ENCODE data around the gene ATP5ME. TPM values are rescaled to one million over a fixed set of nuclear protein-coding genes. Genes with fewer than 3 reads are reported as not detected.

ATP5ME gene
- total RNA-seq, 3 donors from 2014 or later = 227 to 249 (median 244) TPM

DNA sequence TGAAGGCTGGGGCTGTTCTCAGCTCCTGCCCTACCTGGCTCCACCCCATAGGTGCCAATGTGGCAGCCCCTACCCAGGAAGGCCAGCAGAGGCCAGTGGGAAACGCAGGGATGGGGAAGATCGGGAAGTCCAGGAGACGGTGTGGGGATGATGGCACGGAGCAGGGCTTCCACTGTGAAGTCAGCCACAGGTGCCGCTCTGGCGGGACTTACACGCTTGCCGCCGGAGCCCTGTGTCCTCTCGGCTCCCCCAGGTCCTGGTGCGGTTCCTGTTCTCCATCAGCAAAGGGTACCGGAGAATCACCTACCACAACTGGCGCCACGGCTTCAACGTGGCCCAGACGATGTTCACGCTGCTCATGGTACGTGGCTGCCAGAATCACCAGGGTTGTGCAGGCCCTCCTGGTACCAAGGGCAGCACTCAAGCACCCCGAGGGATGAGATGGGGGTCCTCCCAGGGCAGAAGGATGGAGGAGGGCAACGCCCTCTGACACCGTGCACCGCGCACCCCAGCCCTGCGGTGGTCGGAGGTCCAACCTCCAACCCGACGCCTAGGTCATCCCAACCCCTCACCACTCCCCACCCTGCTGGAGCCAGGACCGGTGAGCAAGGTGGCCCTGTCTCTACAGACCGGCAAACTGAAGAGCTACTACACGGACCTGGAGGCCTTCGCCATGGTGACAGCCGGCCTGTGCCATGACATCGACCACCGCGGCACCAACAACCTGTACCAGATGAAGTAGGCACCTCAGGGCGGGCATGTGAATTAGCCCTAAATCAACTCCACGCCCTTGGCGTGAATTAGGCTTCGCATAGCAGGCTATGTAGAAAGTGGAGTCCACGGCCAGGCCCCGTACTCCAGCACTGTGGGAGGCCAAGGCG lies 12.0 kb downstream of the ATP5ME start:
- peaks cover 18% of the 10 kb centered on the region for H3K4me1 Mint-ChIP-seq (ENCODE audit: low read depth)
- H3K36me3 Mint-ChIP-seq (ENCODE audit: insufficient read depth) = peaks cover 2% of the 10 kb centered on the region
- H3K27me3 Mint-ChIP-seq (ENCODE audit: low read depth) = no peaks in the 10 kb centered on the region
- no peaks in the 10 kb centered on the region for H3K9me3 Mint-ChIP-seq
- H3K4me3 Mint-ChIP-seq = peak overlapping the region; percentile 83
- DNase-seq = no peak
- ATAC-seq = no peak

DNA sequence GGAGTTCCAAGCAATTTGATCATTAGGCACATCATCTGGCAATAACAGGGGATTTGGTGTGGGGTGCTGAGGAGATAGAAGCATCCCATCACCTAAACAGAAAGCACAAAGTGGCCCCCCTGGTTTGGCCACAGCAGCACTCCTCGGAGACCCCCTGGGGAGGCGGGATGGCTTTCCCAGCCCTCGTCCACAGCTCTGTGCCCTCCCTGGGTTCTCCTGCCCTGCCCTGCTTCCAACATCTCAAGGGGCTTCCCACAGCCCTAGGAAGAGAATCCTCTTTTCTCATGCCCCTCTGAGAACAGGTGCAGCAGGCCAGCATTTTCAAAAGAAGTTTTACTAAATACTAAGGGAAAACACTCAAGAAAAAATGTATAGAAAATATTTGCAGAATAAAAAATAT lies 12.8 kb downstream of the ATP5ME start:
- no peak for DNase-seq
- no peaks in the 10 kb centered on the region for H3K27me3 Mint-ChIP-seq (ENCODE audit: low read depth)
- H3K36me3 Mint-ChIP-seq (ENCODE audit: insufficient read depth) = peaks cover 2% of the 10 kb centered on the region
- ATAC-seq = no peak
- H3K4me1 Mint-ChIP-seq (ENCODE audit: low read depth) = peaks cover 18% of the 10 kb centered on the region
- no peak overlapping the region for H3K4me3 Mint-ChIP-seq
- no peaks in the 10 kb centered on the region for H3K9me3 Mint-ChIP-seq

DNA sequence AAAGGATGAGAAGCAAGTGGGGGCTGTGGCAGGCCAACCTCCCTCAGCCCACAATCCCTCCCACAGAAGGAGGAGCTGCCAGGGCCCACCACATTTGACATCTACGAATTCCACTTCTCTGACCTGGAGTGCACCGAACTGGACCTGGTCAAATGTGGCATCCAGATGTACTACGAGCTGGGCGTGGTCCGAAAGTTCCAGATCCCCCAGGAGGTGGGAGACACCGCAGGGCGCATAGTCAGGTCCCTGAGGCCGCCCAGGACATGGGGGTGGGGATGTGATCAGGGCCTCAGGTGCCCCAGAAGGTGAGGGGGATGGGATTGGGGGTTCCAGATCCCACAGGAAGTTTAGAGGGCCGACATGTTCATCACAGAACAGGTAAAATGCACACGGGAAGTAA lies 13.7 kb downstream of the ATP5ME start:
- ATAC-seq = no peak
- Mint-ChIP-seq H3K36me3 (ENCODE audit: insufficient read depth) (peaks cover 2% of the 10 kb centered on the region), H3K27me3 (ENCODE audit: low read depth) (no peaks in the 10 kb centered on the region), H3K9me3 (no peaks in the 10 kb centered on the region), H3K4me1 (ENCODE audit: low read depth) (peaks cover 16% of the 10 kb centered on the region), H3K4me3 (peak overlapping the region; percentile 6)
- no peak for DNase-seq

DNA sequence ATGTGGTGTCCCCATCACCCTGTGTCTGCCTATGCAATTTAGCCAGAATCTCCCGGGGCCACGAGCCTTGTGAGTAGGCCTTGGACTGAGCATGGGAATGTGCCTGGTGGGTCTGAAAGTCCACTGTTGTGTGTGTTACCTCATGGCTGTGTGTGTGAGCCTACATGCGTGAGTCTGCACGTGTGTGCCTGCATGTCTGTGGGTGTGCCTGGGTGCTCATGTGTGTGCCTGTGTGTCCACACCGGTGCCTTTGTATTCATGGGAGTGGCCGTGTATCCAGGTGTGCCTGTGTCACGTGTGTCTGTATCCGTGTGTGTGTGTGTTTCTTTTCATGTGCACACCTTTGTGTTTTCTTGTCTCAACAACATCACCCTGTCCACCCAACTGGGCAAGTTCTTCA lies 14.2 kb downstream of the ATP5ME start:
- no peak overlapping the region for H3K4me3 Mint-ChIP-seq
- DNase-seq = no peak
- peaks cover 13% of the 10 kb centered on the region for H3K4me1 Mint-ChIP-seq (ENCODE audit: low read depth)
- H3K27me3 Mint-ChIP-seq (ENCODE audit: low read depth) = no peaks in the 10 kb centered on the region
- H3K9me3 Mint-ChIP-seq = no peaks in the 10 kb centered on the region
- H3K36me3 Mint-ChIP-seq (ENCODE audit: insufficient read depth) = peaks cover 2% of the 10 kb centered on the region
- no peak for ATAC-seq

DNA sequence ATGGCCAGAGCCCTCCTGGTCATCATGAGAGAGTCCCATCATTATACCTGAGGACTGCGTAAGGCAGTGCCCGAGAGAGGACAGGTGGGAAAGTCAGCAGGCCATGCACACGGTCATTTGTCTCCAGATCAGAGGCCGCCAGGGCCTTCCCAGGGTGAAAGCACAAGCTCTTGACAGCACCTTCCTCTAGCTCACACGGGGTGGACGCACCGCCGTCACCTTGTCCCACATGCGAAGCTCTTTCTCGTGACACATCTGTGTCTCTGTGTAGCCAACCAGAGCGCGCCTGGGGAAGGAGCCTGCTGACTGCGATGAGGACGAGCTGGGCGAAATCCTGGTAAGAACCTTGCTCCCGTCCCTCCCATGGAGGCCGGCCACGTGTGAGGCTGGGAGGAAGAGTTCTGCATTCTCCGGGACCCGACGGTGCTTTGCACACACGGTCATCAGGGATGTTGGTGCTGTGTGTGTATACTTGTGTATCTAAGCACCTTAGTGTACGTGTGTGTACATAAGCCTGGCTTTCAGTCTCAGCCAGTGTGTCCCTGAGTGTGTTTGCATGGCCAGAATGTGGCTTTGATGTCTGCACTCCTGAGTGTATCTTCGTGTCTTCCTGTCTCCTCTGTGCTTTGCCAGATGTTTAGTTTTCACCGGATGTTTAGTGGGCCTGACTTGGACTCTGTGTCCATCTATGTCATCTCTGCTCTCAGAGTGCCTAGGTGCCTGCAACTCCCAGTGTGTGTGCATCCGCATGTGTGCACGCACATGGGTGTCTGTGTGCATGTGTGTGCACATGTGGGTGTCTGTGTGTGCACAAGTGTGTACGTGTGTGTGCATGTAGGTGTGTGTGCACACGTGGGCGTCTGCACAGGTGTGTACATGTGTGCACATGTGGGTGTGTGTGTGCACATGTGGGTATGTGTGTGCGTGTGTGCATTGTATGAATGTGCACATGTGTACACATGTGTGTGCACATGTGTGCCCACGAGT lies 15.1 kb downstream of the ATP5ME start:
- Mint-ChIP-seq H3K27me3 (ENCODE audit: low read depth) (no peaks in the 10 kb centered on the region), H3K4me3 (no peak overlapping the region), H3K9me3 (no peaks in the 10 kb centered on the region), H3K4me1 (ENCODE audit: low read depth) (peaks cover 6% of the 10 kb centered on the region), H3K36me3 (ENCODE audit: insufficient read depth) (peaks cover 2% of the 10 kb centered on the region)
- no peak for DNase-seq
- no peak for ATAC-seq

DNA sequence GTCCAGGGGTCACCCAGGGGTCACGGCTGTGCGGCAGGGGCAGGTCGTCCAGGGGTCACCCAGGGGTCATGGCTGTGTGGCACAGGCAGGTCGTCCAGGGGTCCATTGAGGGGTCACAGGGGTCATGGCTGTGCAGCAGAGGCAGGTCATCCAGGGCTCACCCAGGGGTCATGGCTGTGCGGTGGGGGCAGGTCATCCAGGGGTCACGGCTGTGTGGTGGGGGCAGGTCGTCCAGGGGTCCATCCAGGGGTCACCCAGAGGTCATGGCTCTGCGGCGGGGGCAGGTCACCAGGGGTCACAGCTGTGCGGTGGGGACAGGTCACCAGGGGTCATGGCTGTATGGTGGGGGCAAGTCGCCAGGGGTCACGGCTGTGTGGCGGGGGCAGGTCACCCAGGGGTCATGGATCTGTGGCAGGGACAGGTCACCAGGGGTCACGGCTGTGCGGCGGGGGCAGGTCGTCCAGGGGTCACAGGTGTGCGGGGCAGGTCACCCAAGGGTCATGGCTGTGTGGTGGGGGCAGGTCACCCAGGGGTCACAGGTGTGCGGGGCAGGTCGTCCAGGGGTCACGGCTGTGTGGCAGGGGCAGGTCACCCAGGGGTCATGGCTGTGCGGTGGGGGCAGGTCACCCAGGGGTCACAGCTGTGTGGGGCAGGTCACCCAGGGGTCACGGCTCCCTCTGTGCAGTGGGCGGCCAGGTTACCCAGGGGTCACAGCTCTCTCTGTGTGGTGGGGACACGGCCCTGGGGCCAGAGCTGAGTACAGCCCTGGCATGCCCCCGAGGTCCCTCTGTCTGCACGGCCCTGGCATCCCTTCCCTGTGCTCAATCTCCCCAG lies 16.0 kb downstream of the ATP5ME start:
- ATAC-seq = no peak

DNA sequence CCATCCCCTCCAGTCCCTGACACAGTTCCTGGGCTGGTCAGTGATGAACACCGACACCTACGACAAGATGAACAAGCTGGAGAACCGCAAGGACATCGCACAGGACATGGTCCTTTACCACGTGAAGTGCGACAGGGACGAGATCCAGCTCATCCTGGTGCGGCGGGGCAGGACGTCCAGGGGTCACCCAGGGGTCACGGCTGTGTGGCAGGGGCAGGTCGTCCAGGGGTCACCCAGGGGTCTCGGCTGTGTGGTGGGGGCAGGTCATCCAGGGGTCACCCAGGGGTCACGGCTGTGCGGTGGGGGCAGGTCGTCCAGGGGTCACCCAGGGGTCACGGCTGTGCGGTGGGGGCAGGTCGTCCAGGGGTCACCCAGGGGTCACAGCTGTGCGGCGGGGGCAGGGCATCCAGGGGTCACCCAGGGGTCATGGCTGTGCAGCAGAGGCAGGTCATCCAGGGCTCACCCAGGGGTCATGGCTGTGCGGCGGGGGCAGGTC lies 16.7 kb downstream of the ATP5ME start:
- no peak overlapping the region for H3K4me3 Mint-ChIP-seq
- DNase-seq = no peak
- H3K4me1 Mint-ChIP-seq (ENCODE audit: low read depth) = peaks cover 2% of the 10 kb centered on the region
- H3K36me3 Mint-ChIP-seq (ENCODE audit: insufficient read depth) = peaks cover 2% of the 10 kb centered on the region
- peaks cover 3% of the 10 kb centered on the region for H3K27me3 Mint-ChIP-seq (ENCODE audit: low read depth)
- no peaks in the 10 kb centered on the region for H3K9me3 Mint-ChIP-seq
- no peak for ATAC-seq

More for the DNA sequence above, 16.0 kb downstream of the ATP5ME start:
- Mint-ChIP-seq H3K9me3 (no peaks in the 10 kb centered on the region), H3K4me1 (ENCODE audit: low read depth) (peaks cover 4% of the 10 kb centered on the region), H3K36me3 (ENCODE audit: insufficient read depth) (peaks cover 2% of the 10 kb centered on the region), H3K27me3 (ENCODE audit: low read depth) (no peaks in the 10 kb centered on the region), H3K4me3 (no peak overlapping the region)
- DNase-seq = no peak

DNA sequence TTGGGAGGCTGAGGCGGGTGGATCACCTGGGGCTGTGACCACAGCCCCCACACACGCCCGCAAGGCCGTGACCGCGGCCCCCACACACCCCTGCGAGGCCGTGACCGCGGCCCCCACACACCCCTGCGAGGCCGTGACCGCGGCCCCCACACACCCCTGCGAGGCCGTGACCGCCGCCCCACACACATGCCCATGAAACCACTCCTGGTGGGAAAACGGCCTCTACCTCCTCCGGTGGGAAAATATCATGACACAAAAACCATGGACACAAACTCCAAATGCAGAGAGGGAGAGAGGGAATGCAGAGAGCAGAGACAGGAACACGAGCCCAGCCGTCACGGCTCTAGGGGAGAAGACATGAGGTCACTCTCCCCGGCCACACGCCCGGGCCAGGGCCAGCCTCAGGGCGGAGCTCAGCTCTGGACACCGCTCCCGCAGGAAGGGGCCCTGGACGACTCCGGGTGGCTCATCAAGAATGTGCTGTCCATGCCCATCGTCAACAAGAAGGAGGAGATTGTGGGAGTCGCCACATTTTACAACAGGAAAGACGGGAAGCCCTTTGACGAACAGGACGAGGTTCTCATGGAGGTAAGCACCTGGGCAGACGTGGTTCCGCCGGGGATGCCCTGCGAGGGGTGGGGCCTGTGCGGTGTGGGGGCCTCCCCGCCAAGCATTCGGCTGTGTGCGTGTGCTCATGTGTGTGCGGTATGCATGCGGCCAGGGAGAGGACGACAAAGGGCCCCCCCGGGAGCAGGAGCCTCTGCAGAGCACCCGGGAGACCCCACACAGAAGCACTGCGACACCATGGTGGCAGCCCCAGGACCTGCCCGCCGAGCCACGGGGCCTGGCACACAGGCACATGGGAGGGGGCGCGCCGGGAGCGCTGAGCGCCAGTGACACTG lies 17.4 kb downstream of the ATP5ME start:
- Mint-ChIP-seq H3K27me3 (ENCODE audit: low read depth) (peaks cover 9% of the 10 kb centered on the region), H3K9me3 (no peaks in the 10 kb centered on the region), H3K4me3 (no peak overlapping the region), H3K36me3 (ENCODE audit: insufficient read depth) (peaks cover 2% of the 10 kb centered on the region), H3K4me1 (ENCODE audit: low read depth) (no peaks in the 10 kb centered on the region)
- DNase-seq (no peak), ATAC-seq (no peak)

DNA sequence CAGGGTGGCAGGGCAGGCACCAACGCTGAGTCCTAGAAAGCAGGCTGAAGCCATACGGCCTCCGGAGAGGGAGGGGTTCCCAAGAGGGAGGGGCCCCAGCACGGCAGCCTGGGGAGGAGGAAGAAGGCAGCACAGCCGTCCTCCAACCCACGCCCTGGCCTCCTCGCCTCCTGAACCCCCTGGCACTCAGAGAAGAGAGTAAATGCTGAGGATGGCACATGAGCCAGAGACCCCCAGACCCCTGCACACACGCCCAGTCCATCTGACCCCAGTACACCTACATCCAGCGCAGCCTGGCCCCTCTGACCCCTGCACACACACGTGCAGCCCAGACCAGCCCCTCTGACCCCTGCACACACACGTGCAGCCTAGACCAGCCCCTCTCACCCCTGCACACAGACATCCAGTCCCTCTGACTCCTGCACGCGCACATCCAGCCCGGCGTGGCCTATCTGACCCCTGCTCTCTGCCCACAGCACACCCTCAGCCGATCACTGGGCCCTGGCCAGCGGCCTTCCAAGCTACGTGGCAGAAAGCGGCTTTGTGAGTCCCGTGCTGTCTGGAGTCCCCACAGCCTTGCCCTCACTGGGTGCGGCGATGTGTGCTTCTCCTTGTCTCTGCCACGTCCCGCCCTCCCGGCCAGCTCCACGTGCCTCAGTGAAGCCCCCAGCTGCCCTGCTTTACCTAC lies 18.5 kb downstream of the ATP5ME start:
- no peak overlapping the region for H3K4me3 Mint-ChIP-seq
- H3K36me3 Mint-ChIP-seq (ENCODE audit: insufficient read depth) = peaks cover 2% of the 10 kb centered on the region
- DNase-seq (no peak), ATAC-seq (no peak)
- H3K27me3 Mint-ChIP-seq (ENCODE audit: low read depth) = peaks cover 12% of the 10 kb centered on the region
- no peaks in the 10 kb centered on the region for H3K9me3 Mint-ChIP-seq
- H3K4me1 Mint-ChIP-seq (ENCODE audit: low read depth) = no peaks in the 10 kb centered on the region

DNA sequence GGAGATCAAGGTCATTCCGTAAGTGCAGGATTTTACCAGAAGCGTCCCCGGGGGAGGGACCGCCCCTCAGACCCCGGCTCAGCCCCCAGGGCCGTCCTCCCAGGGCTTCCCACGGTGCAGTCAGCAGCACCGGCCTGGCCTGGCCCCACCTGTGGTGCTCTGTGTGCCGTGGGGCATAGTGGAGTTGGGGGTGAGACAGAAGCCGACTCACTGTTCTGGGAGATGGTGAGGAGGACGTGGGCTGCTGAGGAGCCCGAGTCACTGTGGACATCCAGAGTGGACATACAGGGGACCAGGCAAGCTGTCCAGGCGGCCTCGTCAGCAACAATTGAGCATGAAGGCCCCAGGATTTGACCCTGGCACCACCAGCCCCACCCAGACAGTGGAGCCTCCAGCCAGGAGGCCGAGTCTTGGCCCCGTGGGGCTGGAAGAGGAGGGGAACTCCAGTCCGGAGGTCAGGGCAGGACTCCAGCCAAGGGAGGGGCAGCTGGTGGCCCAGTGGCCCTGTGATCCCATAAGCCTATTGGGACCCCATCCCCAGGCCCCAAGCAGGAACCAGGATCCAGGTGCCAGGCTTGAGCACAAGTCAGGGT lies 19.1 kb downstream of the ATP5ME start:
- Mint-ChIP-seq H3K27me3 (ENCODE audit: low read depth) (peaks cover 17% of the 10 kb centered on the region), H3K36me3 (ENCODE audit: insufficient read depth) (no peaks in the 10 kb centered on the region), H3K4me1 (ENCODE audit: low read depth) (no peaks in the 10 kb centered on the region), H3K4me3 (no peak overlapping the region), H3K9me3 (no peaks in the 10 kb centered on the region)
- DNase-seq (no peak), ATAC-seq (no peak)

DNA sequence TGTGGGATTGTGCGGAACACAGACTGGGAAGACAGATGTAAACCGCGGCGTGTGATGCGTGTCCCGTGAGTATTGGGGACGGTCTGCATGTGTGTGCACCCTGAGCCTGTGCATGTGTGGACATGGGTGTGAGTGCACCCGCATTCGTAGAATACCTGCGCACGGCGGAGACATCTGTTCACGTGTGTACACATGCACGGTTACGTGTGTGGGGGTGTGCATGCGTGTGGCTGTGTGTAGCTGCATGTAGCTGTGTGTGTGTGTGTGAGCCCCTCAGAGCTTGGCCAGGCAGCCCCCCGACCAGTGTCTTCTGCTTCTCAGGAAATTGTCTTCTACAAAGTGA lies 19.6 kb downstream of the ATP5ME start:
- DNase-seq (no peak), ATAC-seq (no peak)
- Mint-ChIP-seq H3K4me3 (no peak overlapping the region), H3K27me3 (ENCODE audit: low read depth) (peaks cover 17% of the 10 kb centered on the region), H3K36me3 (ENCODE audit: insufficient read depth) (no peaks in the 10 kb centered on the region), H3K9me3 (no peaks in the 10 kb centered on the region), H3K4me1 (ENCODE audit: low read depth) (no peaks in the 10 kb centered on the region)

DNA sequence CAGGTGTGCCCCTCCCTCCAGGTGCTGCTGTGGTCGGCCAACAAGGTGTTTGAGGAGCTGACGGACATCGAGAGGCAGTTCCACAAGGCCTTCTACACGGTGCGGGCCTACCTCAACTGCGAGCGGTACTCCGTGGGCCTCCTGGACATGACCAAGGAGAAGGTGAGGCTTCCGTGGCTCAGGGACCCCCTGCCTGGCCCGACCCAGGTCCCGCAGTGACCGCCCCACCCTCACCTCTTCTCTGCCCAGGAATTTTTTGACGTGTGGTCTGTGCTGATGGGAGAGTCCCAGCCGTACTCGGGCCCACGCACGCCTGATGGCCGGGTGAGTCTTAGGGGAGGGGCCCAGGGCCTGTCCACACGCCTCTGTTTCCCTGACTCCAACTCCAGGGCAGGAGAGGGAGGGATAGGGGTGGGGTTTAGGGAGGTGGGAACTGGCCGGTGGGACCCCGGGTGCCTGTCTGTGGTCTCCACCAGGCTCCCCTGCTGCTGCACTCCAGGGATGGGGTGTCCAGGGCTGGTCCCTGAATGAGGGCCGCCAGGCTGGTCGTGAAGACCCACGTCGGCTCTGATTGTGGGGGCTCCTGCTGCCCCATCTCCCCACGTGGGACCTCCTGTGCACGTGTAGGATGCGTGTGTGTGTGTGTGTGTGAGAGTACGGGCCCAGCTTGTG lies 20.1 kb downstream of the ATP5ME start:
- no peak overlapping the region for H3K4me3 Mint-ChIP-seq
- H3K4me1 Mint-ChIP-seq (ENCODE audit: low read depth) = no peaks in the 10 kb centered on the region
- no peak for DNase-seq
- no peaks in the 10 kb centered on the region for H3K36me3 Mint-ChIP-seq (ENCODE audit: insufficient read depth)
- no peaks in the 10 kb centered on the region for H3K9me3 Mint-ChIP-seq
- peaks cover 17% of the 10 kb centered on the region for H3K27me3 Mint-ChIP-seq (ENCODE audit: low read depth)
- ATAC-seq = no peak
